H9 (cell line): Measurements from ENCODE around the gene CEP131. TPM values are rescaled to one million over a fixed set of nuclear protein-coding genes. Genes with fewer than 3 reads are reported as not detected.

Experiments used
- DNase-seq: peaks from one replicate; pipeline ENCODE4 v3.0.0-alpha.2; 2017
- H2AFZ ChIP-seq: one replicate; pipeline ENCODE4 v1.6.1; 2013; ENCODE audit warnings: mild to moderate bottlenecking, low read length, control low read depth, moderate library complexity
- H2AK5ac ChIP-seq: 2 replicates; pipeline ENCODE4 v1.6.1; 2013; ENCODE audit warnings: low read length, control low read depth, mixed read lengths; ENCODE audit not compliant: insufficient read length
- H2BK120ac ChIP-seq: one replicate; pipeline ENCODE4 v1.6.1; 2013; ENCODE audit warnings: low read depth, mild to moderate bottlenecking, low read length, control low read depth, inconsistent platforms; ENCODE audit not compliant: poor library complexity, severe bottlenecking
- H2BK12ac ChIP-seq: 2 replicates; pipeline ENCODE4 v1.6.1; 2013; ENCODE audit warnings: low read length, control low read depth, mixed read lengths, low read depth; ENCODE audit not compliant: insufficient read length
- H2BK15ac ChIP-seq: 2 replicates; pipeline ENCODE4 v1.6.1; 2013; ENCODE audit warnings: low read depth, low read length, control low read depth
- H2BK20ac ChIP-seq: one replicate; pipeline ENCODE4 v1.6.1; 2013; ENCODE audit warnings: low read depth, mild to moderate bottlenecking, low read length, control low read depth, inconsistent platforms; ENCODE audit not compliant: poor library complexity, severe bottlenecking
- H2BK5ac ChIP-seq: 2 replicates; pipeline ENCODE4 v1.6.1; 2013; ENCODE audit warnings: low read length, control low read depth, mixed read lengths; ENCODE audit not compliant: insufficient read length
- H3K14ac ChIP-seq: 2 replicates; pipeline ENCODE4 v1.6.1; 2013; ENCODE audit warnings: low read length, control low read depth; ENCODE audit not compliant: insufficient read depth
- H3K18ac ChIP-seq: 2 replicates; pipeline ENCODE4 v1.6.1; 2013; ENCODE audit warnings: low read depth, mild to moderate bottlenecking, mixed read lengths, low read length, control low read depth; ENCODE audit not compliant: insufficient read length
- H3K23ac ChIP-seq: 2 replicates; pipeline ENCODE4 v1.6.1; 2013; ENCODE audit warnings: low read length, control low read depth, mixed read lengths, low read depth; ENCODE audit not compliant: insufficient read length
- H3K23me2 ChIP-seq: 2 replicates; pipeline ENCODE4 v1.6.1; 2013; ENCODE audit warnings: low read depth, mild to moderate bottlenecking, mixed read lengths, low read length, control low read depth; ENCODE audit not compliant: insufficient read length, poor library complexity, severe bottlenecking
- H3K27ac ChIP-seq: 2 replicates; pipeline ENCODE4 v1.5.1; 2013; ENCODE audit warnings: low read length, control low read depth, mixed read lengths, low read depth; ENCODE audit not compliant: insufficient read length
- H3K27me3 ChIP-seq: 2 replicates; pipeline ENCODE4 v1.6.1; 2013; ENCODE audit warnings: low read length, control low read depth, inconsistent platforms; ENCODE audit not compliant: insufficient read depth
- H3K4ac ChIP-seq: 2 replicates; pipeline ENCODE4 v1.6.1; 2013; ENCODE audit warnings: low read depth, mild to moderate bottlenecking, control low read depth, inconsistent platforms, low read length, moderate library complexity
- H3K4me1 ChIP-seq: 2 replicates; pipeline ENCODE4 v1.6.1; 2013; ENCODE audit warnings: low read length, control low read depth, inconsistent platforms; ENCODE audit not compliant: insufficient read depth
- H3K4me2 ChIP-seq: 2 replicates; pipeline ENCODE4 v1.6.1; 2013; ENCODE audit warnings: low read length, control low read depth, mixed read lengths; ENCODE audit not compliant: insufficient read length, insufficient read depth
- H3K56ac ChIP-seq: 2 replicates; pipeline ENCODE4 v1.6.1; 2013; ENCODE audit warnings: low read depth, mild to moderate bottlenecking, mixed read lengths, low read length, control low read depth; ENCODE audit not compliant: insufficient read length
- H3K79me1 ChIP-seq: 2 replicates; pipeline ENCODE4 v1.6.1; 2013; ENCODE audit warnings: low read depth, mild to moderate bottlenecking, moderate library complexity, low read length, control low read depth, inconsistent platforms; ENCODE audit not compliant: insufficient read depth, poor library complexity, severe bottlenecking
- H3K79me2 ChIP-seq: 2 replicates; pipeline ENCODE4 v1.6.1; 2013; ENCODE audit warnings: low read length, control low read depth, inconsistent platforms; ENCODE audit not compliant: insufficient read depth
- H3K9ac ChIP-seq: 2 replicates; pipeline ENCODE4 v1.6.1; 2013; ENCODE audit warnings: low read length, control low read depth, mixed read lengths; ENCODE audit not compliant: insufficient read length; ENCODE audit errors: extremely low read depth
- H3K9me3 ChIP-seq: one replicate; pipeline ENCODE4 v1.6.1; 2013; ENCODE audit warnings: low read depth, low read length, inconsistent platforms; ENCODE audit not compliant: control insufficient read depth
- H3T11ph ChIP-seq: one replicate; pipeline ENCODE4 v1.6.1; 2013; ENCODE audit warnings: mild to moderate bottlenecking, low read length, control low read depth, inconsistent platforms
- H4K20me1 ChIP-seq: one replicate; pipeline ENCODE4 v1.6.1; 2013; ENCODE audit not compliant: control insufficient read depth, insufficient read length, insufficient read depth
- H4K5ac ChIP-seq: 2 replicates; pipeline ENCODE4 v1.6.1; 2013; ENCODE audit warnings: low read depth, mild to moderate bottlenecking, mixed read lengths, low read length, control low read depth; ENCODE audit not compliant: insufficient read length
- H4K8ac ChIP-seq: replicated peaks from 2 replicates; pipeline ENCODE4 v1.6.1; 2013; ENCODE audit warnings: low read length, control low read depth, mixed read lengths, low read depth; ENCODE audit not compliant: insufficient read length
- H4K91ac ChIP-seq: 2 replicates; pipeline ENCODE4 v1.6.1; 2013; ENCODE audit warnings: low read depth, mild to moderate bottlenecking, moderate library complexity, mixed read lengths, low read length, control low read depth; ENCODE audit not compliant: insufficient read length
- H3K27ac Mint-ChIP-seq, 3 experiments: 2 replicates in 2 of 3; 3 replicates in 1 of 3; pipeline ENCODE4 v1.8.0; 2020 to 2021; ENCODE audit warnings: mixed read lengths in 3 of 3, mild to moderate bottlenecking in 1 of 3, moderate library complexity in 1 of 3
- H3K27me3 Mint-ChIP-seq: 2 replicates; pipeline ENCODE4 v1.8.0; 2021; ENCODE audit warnings: low read depth, mild to moderate bottlenecking, moderate library complexity, mixed read lengths
- H3K36me3 Mint-ChIP-seq, 3 experiments: 2 replicates in 2 of 3; 3 replicates in 1 of 3; pipeline ENCODE4 v1.8.0; 2020 to 2021; ENCODE audit warnings: low read depth in 3 of 3, mixed read lengths in 3 of 3; ENCODE audit not compliant: insufficient read depth in 1 of 3
- H3K4me1 Mint-ChIP-seq, 2 experiments: 2 replicates each; pipeline ENCODE4 v1.8.0; 2020; ENCODE audit warnings: mixed read lengths in 2 of 2
- H3K4me3 Mint-ChIP-seq, 2 experiments: 2 replicates in 1 of 2; 3 replicates in 1 of 2; pipeline ENCODE4 v1.8.0; 2020 to 2021; ENCODE audit warnings: mild to moderate bottlenecking in 2 of 2, mixed read lengths in 2 of 2, moderate library complexity in 1 of 2
- H3K9me3 Mint-ChIP-seq, 2 experiments: 2 replicates in 1 of 2; 3 replicates in 1 of 2; pipeline ENCODE4 v1.8.0; 2020; ENCODE audit warnings: mild to moderate bottlenecking in 2 of 2, mixed read lengths in 2 of 2, moderate library complexity in 1 of 2
- CTCF ChIP-seq: fragments of 200-600 bp; sonication (generic); conservative IDR thresholded peaks from 3 replicates; pipeline ENCODE4 v1.8.0; 2021; ENCODE audit warnings: antibody characterized with exemption, mild to moderate bottlenecking
- WGBS: extraction: QIAGEN DNeasy Blood & Tissue Kit; methylation state at CpG from one replicate; pipeline ENCODE4 v1.1.7; 2013; ENCODE audit warnings: missing lambda C conversion rate, low lambda C conversion rate, mixed read lengths; ENCODE audit not compliant: insufficient read length; ENCODE audit errors: extremely low coverage; 5-methylcytosine and 5-hydroxymethylcytosine counted together
- total RNA-seq: library from RNA; stranded (reverse); gene quantifications from 2 replicates; pipeline ENCODE4 v1.2.1, GENCODE V29; 2021

The CEP131 gene
- total RNA-seq, 1 experiment from 2014 or later: 16.3 TPM

GRCh38 chr17:81251094-81251708 is 28.4 kb upstream of the CEP131 start:
- Histone ChIP-seq H3K23me2 (no peaks in the 10 kb centered on the region), H3K4me1 (no peaks in the 10 kb centered on the region), H3K27ac (no peak overlapping the region), H2BK120ac (no peak overlapping the region), H4K91ac (no peak overlapping the region), H3K4me2 (no peak overlapping the region), H3T11ph (no peak overlapping the region), H3K4ac (no peak overlapping the region), H2BK5ac (no peak overlapping the region), H4K8ac (no peak overlapping the region), H3K79me1 (no peaks in the 10 kb centered on the region), H2BK15ac (no peak overlapping the region), H3K14ac (no peak overlapping the region), H3K79me2 (no peaks in the 10 kb centered on the region), H2BK20ac (no peak overlapping the region), H3K18ac (no peak overlapping the region), H4K20me1 (no peaks in the 10 kb centered on the region), H2AFZ (no peak overlapping the region), H3K56ac (no peak overlapping the region), H3K9me3 (no peaks in the 10 kb centered on the region), H3K23ac (no peak overlapping the region), H2BK12ac (no peak overlapping the region), H3K9ac (no peak overlapping the region), H3K27me3 (no peaks in the 10 kb centered on the region), H2AK5ac (no peak overlapping the region), H4K5ac (no peak overlapping the region)
- peaks cover 11 to 15% (median 11%) of the 10 kb centered on the region in 3 experiments for H3K36me3 Mint-ChIP-seq
- no peaks in the 10 kb centered on the region; a peak in 1 of 5 replicates for H3K9me3 Mint-ChIP-seq
- no peaks in the 10 kb centered on the region for H3K27me3 Mint-ChIP-seq
- H3K4me1 Mint-ChIP-seq: peaks cover 15 to 25% of the 10 kb centered on the region in 2 experiments
- TF ChIP-seq CTCF: no peak
- no CpG with 5 or more reads among the region's 25 CpGs for WGBS
- no peak for DNase-seq
- no peak overlapping the region for H3K4me3 Mint-ChIP-seq
- H3K27ac Mint-ChIP-seq: no peak overlapping the region
